Activated effector memory CD4-positive, alpha-beta T cell treated with anti-CD3 and anti-CD28 coated beads, Interleukin-2, amount 50 U/mL, for 16 hours (primary cell): ENCODE results near the gene INTS3.
"Not testable (repeated sequence)": the region's sequence is repeated elsewhere in the genome, so short reads cannot be mapped to it uniquely, and the experiment has no call there.

Experiments
- DNase-seq: peaks from one replicate; pipeline ENCODE4 v3.0.0-alpha.2; 2020

INTS3 gene

DNA sequence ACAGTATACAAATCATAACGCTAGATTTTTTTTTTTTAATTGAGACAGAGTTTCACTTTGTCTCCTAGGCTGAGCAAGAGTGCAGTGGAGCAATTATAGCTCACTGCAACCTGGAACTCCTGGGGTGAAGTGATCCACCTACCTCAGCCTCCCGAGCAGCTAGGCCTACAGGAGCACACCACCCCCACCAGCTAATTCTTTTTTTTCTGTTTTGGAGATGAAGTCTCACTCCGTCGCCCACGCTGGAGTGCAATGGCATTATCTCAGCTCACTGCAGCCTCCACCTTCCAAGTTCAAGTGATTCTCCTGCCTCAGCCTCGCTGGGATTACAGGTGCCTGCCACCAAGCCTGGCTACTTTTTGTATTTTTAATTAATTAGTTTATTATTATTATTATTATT lies 28.1 kb upstream of the INTS3 start:
- DNase-seq, result no peak

DNA sequence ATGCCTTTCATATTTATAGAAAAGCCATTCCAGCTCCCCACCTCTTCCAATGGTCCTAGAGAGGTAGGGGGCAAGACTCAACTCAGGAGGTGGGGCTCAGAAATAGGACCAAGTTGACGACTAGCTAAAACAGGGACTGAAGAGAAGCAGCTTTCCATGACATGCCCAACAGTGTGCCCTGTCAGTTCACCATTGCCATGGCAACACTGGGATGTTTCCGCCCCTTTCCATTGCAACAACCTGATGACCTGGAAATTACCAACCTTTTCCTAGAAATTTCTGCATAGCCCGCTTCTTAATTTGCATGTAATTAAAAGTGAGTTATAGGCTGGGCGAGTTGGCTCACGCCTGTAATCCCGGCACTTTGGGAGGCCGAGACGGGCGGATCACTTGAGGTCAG lies 22.4 kb upstream of the INTS3 start:
- DNase-seq, result no peak

DNA sequence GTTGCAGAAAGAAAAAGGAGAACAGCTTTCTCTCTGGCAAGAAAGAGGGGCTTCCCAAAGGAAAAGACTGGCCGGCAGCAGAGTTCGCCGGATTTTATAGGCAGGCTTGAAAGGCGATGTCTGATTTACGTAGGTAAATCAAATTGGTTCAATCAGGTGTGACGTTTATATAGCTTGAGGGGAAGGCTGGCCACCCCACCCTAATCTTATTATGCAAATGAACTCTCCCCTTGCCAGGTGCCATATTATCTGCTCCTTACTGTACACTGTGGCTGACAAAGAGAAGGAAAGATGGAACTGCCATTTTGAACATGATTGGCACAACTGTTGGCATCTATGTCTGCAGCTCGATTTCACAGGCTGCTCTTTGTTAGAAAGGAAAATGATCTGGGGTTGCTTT lies 16.8 kb upstream of the INTS3 start:
- DNase-seq, result no peak

DNA sequence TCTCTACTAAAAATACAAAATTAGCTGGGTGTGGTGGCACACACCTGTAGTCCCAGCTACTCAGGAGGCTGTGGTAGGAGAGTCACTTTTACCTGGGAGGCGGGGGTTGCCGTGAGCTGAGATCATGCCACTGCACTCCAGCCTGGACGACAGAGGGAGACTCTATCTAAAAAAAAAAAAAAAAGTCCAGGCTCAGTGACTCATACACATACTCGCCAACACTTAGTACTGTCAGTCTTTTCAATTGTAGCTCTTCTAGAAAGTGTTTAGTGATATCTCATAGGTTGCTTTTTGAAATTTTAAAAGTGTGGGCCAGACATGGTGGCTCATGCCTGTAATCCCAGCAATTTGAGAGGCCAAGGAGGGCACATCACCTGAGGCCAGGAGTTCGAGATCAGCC lies 11.6 kb upstream of the INTS3 start:
- DNase-seq, result not testable (repeated sequence)

DNA sequence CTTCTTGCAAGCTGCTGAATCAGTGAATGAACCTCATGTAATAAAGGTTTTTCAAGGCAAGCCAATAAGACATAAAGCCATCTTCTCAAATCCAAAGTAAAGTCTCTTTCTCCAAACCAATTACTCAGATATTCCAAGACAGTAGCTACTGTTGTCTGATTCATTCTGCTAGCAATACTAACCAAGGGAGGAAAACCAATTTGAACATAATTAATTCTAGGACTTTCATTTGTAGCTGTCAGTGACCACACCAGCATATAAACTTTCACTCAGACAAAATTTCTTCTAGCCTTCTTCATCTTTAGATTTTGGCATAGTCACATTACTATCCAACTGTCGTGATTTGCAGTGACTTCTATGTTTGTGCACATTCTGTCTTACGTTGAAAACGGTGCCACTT lies 10.5 kb upstream of the INTS3 start:
- no peak for DNase-seq

DNA sequence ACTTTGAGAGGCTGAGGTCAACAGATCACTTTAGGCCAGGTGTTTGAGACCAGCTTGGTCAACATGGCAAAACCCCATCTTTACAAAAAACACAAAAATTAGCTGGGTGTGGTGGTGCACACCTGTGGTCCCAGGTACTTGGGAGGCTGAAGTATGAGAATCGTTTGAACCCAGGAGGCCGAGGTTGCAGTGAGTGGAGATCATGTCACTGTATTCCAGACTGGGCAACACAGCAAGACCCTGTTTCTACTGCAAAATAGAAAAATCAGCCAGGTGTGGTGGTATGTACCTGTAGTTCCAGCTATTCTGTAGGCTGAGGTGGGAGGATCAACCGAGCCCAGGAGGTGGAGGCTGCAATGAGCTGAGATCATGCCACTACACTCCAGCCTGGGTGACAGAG lies 4.2 kb upstream of the INTS3 start:
- DNase-seq, result no peak

DNA sequence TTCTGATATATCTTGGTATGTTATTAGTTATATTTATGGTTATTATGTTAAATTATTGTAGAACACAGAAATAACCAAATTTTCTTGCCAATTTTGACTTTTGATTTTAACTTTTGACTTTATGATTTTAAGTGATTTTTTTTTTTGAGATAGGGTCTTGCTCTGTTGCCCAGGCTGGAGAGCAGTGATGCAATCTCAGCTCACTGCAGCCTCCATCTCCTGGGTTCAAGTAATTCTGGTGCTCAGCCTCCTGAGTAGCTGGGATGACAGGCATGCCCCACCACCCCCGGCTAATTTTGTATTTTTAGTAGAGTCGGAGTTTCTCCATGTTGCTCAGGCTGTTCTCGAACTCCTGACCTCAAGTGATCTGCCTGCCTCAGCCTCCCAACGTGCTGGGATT lies 3.2 kb upstream of the INTS3 start:
- not testable (repeated sequence) for DNase-seq

DNA sequence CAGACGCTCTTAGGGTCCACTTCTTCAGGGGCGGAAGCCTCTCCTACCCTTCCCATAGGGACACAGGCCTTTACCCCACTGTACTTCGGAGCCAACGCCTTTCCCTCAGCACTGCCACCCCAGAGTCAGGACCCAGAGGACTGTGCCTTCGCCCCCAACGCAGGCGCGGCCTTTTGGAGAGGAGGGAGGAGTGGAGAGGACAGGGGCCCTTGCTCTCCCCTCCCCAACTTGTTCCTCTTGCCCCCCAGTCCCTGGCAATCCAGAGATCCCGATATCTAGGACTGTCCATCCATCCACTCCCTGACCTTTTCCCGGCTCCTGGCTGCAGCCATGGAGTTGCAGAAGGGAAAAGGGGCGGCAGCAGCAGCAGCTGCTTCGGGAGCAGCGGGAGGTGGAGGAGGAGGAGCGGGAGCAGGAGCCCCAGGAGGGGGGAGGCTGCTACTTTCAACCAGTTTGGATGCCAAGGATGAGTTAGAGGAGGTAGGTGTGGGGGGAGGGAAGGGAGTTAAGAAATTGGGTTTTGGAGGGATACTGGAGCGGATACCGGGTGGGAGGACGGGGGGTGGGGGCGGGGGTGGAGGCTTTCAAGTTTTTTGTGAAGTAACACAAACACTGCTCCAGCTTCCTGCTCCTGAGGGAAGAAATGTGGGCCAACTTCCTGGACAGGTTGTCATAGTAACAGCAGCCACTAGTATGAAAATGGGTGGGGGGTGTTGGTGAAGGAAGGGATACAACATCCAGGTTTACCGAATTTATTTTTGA lies 636 bp downstream of the INTS3 start:
- peak; percentile 77 for DNase-seq

DNA sequence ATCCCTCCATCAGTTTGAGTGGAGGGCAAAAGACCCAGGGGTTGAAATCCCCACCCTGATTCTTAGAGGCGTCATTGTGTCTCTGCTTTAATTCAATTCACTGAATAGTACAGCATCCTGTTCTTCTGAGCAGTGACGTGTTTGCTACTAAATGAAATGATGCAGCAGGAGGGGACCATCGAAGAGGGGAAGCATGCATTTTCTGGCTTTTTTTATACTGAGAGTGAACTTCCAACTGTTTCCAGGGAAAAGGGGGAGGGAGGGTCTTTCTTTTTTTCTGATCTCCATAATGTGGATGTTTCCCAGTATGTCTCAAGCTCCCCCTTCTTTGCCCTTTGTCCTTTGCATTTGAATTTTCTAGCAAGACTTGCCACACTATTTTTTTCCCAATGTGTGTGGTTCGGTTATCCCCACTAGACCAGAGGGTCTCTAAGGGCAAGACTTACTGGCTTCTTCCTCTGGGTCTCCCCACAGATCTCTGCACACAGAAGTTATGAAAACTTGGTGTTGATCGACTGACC lies 2.7 kb downstream of the INTS3 start:
- DNase-seq, result no peak

DNA sequence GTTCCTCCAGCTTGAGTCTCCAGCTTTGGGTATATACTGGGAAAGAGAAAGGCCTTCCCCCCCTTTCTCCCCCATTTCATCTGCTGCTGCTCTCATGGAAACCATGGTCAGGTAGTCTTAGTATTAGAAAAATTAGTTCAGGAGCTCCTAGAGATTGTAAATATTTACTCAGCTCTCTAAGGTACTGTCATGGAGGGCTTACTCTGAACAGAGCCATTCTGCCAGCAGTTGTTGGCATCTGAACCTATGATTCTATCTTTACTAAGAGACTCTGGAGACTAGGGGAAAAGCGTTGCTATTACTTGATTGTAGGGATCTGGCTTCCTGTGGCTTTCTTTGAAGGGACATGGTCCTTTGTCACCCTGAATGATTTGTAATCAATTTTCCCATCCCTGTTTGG lies 6.1 kb downstream of the INTS3 start:
- no peak for DNase-seq

DNA sequence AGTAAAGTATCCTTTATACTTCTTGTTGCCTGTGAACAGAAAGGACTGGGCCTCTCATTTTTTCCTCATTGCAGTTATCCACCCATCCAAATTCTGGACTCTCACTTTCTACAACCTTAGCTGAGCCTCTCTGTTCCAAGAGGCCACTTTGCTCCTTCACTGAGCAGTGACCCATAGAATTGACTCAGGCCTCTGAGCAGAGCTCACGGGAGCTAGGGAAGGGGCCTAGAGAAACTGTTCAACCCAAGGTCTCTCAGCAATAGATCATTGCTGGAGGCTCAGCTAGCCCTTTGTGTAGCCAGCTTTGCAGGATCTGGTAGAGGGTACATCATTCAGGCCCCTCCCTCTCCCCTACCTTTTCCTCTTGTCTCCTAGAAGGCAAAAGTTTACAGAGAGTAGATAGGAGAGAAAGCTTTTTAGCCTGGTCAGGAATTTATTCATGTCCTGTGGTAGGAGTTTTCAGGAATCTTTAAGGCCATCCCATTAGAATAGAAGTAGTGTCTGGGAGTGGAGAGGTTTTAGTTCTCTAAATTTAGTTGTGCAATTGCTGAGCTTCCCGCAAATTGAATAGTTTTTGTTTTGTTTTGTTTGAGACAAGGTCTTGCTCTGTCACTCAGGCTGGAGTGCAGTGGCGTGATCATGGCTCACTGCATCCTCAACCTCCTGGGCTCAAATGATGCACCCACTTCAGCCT lies 6.7 kb downstream of the INTS3 start:
- no peak for DNase-seq

DNA sequence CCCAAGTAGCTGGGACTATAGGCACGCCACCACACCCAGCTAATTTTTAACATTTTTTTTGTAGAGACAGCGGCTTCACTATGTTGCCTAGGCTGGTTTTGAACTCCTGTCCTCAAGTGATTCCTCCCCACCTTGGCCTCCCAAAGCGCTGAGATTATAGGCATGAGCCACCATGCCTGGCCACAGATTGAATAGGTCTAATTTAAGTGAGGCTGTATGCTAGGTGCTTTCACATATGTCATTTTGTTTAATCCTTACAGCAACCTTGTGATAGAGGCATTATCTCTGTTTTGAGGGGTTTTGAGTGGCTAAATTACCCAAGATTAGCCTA lies 7.2 kb downstream of the INTS3 start:
- no peak for DNase-seq

DNA sequence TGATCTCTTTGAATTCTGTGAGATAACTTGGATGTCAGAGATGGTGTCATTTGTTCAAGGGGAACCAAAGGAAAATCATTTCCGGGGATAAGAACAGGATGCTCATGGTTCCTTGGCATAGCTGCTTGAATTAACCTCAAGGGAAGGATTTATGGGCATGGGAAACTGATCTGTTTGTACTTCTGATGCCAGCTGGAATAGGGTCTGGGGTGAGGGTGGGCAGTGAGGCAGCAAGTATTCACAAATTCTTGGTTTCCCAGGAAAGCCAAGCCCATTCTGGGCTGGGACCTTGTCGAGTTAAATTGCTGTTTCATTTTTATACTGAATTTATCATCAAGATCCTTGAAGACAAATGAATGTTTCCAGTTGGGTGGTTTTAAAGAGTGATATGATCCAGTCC lies 14.1 kb downstream of the INTS3 start:
- no peak for DNase-seq

DNA sequence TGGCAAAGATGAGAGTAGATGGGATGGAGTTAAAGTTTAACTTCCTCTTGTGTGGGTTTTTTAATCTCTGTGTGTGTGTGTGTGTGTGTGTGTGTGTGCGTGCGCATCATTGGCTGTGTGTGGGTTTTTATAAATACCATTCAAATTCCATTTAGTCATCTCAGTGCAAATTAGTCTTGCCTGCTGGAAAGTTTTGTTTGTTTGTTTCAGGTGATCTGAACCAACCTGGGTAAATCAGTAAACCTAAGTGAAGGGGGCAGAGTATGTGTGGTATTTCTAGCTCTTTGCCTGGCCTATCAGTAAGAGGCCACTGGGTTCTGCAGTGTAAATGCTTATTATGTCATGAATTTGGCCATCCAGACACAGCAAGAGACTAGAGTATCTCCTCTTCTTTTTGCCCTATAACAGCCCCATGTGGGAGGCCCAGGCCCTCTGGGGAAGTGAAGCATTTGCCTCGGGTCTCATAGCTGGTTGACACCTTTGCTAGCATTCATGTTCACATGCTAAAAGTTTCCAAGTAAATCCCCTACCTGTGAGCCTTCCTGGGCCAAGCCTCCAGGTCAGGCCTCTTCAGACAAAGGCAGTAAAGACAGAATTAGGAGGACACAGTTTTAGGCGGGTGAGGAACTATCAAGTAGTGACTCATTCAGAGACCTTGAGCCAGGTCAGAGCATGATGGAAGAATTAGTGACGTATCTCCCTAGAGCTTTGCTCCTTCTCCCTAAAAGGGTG lies 14.7 kb downstream of the INTS3 start:
- DNase-seq, result no peak

DNA sequence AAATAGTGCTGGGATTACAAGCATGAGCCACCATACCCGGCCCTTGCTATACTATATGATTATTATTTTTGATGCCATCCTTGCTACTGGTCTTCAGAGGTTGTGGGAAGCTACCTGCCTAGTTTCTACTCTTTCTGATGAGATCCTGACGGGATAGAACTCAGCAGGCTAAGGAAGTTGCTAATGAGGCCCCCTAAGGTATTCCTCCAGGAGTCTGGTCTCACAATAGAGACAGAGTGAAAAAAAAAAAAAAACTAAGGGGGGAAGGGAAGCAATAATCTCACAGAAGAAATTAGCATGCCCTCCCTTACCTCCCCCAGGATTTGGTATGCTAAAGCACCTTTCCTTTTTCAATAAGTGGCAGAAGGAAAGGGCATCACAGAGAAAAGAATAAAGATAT lies 17.6 kb downstream of the INTS3 start:
- DNase-seq, result no peak

DNA sequence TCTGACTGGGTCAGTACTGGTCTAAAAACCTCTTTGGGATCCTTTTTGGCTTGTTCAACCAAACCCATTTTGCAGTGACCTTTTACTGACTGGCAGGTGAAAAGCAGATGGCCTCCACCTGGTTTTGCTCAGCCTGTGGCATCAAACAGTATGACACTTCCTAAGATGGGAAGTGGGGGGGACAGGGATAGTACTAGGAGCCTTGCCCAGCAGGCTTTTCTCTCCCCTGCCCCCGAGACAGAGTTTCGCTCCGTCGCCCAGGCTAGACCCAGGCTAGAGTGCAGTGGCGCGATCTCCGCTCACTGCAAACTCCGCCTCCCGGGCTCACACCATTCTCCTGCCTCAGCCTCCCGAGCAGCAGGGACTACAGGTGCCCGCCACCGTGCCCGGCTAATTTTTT lies 18.3 kb downstream of the INTS3 start:
- no peak for DNase-seq

DNA sequence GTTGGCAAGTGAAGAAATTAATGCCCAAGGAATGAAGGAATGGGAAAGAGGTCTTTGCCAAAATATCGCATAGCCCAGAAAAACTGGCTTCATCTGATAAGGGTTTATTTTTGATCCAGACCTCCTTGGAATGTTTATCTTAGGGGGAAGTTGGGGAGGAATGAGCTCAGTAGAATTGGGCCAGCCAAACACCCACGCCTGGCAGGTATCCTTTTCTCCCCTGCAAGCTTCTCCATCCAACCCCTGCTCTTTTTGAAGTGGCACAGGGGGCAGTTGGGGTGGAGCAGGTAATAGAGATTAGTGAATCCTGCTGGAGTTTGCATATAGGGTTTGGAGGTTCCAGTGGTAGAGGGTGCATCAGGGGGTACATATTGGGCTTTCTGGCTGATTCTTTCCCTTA lies 21.1 kb downstream of the INTS3 start:
- no peak for DNase-seq

DNA sequence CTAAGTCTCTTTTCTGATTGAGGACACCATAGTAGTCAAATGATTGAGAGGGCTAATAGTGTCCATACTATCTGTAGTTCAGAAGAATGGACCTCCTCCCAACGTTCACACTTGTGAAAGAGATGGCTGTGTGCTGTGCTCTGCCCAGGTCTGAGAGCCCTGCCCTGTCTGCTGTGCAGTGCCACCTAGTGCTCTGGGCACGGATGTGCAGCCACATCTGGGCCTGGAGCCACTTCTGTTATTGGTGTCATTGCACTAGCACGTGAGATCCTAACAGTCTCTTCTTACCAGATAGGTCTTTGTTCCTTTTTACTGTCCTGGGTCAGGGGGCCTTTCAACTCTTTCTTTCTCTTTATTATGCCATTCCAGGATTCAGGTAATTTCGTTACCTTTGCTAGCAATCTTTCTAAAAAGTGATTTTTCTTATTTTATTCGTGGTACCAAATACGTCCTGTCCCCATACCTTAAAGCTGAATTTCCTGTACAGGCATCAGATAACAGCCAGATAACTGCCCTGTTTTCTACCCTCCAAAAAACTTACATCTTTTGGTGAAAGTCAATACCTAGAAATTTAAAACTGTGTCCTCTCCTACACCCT lies 21.7 kb downstream of the INTS3 start:
- DNase-seq, result peak; percentile 92

DNA sequence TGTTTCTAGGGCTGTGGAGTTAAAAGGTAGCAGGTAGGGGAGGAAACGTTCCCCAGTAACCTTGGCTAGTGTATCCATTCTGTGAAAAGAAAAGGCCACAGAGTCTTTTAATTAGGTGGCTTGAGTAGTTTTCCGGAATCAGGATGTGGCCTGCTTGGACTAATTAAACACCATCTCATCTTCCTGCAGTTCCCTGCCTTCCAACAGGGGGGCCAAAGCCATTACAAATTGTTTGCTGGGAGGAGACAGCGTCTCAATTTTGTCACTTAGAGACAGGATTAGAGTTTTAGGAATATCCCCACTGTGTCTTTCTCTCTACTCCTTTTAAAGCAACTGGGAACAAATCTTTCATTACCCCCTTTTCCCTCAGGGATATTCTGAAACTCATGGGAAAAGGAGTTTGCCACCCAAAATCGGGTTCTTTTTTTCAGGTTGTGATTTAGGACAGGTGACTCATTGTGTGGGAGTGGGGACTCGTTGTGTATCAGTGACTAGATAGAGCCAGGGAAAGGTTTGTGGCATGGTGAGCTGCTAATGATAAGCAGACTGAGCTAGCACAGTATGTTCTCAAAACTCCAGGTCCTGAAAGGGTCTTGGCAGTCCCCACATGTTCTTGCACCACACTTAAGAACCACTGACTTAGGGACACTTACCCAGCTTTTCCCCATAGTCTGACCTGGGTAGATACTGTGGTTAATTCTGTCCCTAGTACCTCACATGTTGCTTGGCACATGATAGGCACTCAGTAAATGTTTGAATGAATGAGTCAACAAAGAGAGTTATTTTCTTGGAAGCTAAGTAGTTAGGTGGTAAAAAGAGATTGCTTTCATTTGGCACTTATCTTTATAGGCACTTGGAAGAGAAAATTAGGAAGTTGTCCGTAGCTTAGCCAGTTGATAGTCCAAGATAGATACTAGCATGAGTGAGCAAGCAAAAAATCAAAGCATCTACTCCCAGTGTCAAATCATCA lies 22.5 kb downstream of the INTS3 start:
- DNase-seq, result no peak

DNA sequence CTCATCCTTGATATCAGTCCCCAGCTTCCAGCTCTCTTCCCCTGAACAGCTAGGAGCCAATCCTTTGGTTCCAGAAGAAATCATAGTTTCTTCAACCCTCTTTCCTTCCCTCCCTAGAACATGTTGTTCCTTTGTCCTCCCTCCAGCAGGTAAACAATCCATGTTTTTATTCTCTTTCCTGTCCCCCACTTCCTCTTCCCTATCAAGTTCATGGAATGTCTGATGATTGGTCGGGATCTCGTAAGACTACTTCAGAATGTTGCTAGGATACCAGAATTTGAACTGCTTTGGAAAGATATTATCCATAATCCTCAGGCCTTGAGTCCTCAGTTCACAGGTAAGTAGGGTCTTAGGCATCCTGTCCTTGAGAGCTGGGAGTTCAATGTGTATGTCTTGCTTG lies 24.2 kb downstream of the INTS3 start:
- DNase-seq, result no peak

DNA sequence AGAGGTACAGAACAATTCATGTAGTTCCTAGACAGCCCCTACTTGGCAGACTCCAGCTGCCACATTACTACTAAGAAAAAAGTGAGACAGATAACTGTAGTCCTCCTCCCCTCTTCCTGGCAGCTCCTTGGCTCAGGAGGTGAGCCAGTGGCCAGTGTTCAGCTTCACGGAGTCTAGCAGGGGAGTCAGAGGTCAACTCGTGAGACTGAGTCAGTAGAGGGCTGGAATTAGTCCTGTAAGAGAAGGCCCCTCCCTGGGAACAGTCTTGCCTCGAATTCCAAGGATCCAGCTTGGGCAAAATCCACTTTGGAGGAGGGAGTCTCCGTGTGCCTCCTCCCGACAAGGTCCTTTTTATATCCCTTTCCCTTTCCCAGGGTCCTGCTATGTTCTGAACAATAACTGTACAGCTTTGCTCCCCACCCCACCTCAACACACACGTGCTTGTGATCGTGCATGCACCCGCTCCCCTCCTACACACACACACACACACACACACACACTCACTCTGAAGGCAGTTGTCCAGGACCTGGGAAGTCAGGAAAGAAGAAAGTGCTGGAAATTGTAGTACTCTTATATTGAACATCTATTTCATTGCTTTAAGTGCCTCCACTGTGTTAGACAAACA lies 24.8 kb downstream of the INTS3 start:
- DNase-seq, result no peak

DNA sequence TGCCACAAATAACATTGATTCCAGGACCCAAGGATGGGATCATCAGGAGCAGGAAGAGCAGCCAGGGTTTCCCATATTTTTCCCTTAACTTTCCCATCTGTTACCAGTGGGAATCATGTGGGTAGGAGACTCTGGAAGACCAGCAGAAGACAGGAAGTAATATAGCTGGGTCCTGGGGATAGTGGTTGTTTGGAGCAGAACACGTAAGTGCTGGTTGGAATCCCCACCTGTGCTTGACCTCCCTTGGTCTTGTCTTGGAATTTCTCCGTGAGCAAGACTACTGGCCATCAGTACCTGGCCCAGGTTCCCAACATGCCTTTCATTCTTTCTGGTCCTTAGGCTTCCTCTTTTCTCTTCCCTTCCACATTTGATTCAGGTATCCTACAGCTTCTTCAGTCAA lies 26.4 kb downstream of the INTS3 start:
- DNase-seq, result no peak
